Upper lobe of right lung (tissue), 1 donor: ENCODE data around the gene SYNGR3. TPM values are rescaled to one million over a fixed set of nuclear protein-coding genes. Genes with fewer than 3 reads are reported as not detected.

ENCODE experiments used
- ATAC-seq: fragments of 200-7000 bp; cut with Tn5 transposase; one replicate; pipeline ENCODE4 v1.9.1; 2020; ENCODE audit warnings: mild to moderate bottlenecking, moderate library complexity
- DNase-seq: peaks from one replicate; pipeline ENCODE4 v3.0.0-alpha.2; 2020
- H3K27ac ChIP-seq: fragments of 200-600 bp; one replicate; pipeline ENCODE4 v1.8.0; 2022
- H3K27me3 ChIP-seq: fragments of 200-600 bp; one replicate; pipeline ENCODE4 v1.8.0; 2022; ENCODE audit warnings: mild to moderate bottlenecking
- H3K36me3 ChIP-seq: fragments of 200-600 bp; one replicate; pipeline ENCODE4 v1.8.0; 2022
- H3K4me1 ChIP-seq: fragments of 200-600 bp; one replicate; pipeline ENCODE4 v1.8.0; 2022
- H3K4me3 ChIP-seq: fragments of 200-600 bp; one replicate; pipeline ENCODE4 v1.8.0; 2022; ENCODE audit warnings: mild to moderate bottlenecking
- H3K9me3 ChIP-seq: fragments of 200-600 bp; one replicate; pipeline ENCODE4 v1.8.0; 2022
- CTCF ChIP-seq: fragments of 200-600 bp; IDR thresholded peaks from one replicate; pipeline ENCODE4 v1.8.0; 2022; ENCODE audit warnings: antibody characterized with exemption
- intact Hi-C: fragments of 100-400 bp; cut with DNase I; formaldehyde crosslinking; loops from one replicate; pipeline ENCODE4 v1.11.0; 2022
- total RNA-seq: library from RNA; stranded (reverse); fragmentation: NEBNext Ultra II Directional; extraction: Animal tissue kit (Norgen Biotek cat#: 25700); gene quantifications from one replicate; pipeline ENCODE4 v1.2.1, GENCODE V29; 2021
- donor health status: DM: no; HTN: yes; CAD: no; lungs with severe emphysema.

The SYNGR3 gene
- total RNA-seq, 1 donor from 2014 or later: 0.61 TPM

- Histone ChIP-seq H3K4me1 (peaks cover 15% of the 10 kb centered on the region), H3K36me3 (peaks cover 33% of the 10 kb centered on the region), H3K4me3 (peak overlapping the region; percentile 39), H3K27ac (peak overlapping the region; percentile 65), H3K27me3 (peaks cover 42% of the 10 kb centered on the region), H3K9me3 (no peaks in the 10 kb centered on the region)
- DNase-seq (no peak), ATAC-seq (no peak)
- intact Hi-C loops: no loop called here
- TF ChIP-seq CTCF: no peak
Measured at GRCh38 chr16:1980030-1980769, 9.6 kb upstream of the SYNGR3 start.

- Histone ChIP-seq H3K9me3 (no peaks in the 10 kb centered on the region), H3K36me3 (peaks cover 33% of the 10 kb centered on the region), H3K27ac (no peak overlapping the region), H3K27me3 (peaks cover 42% of the 10 kb centered on the region), H3K4me1 (peaks cover 19% of the 10 kb centered on the region), H3K4me3 (no peak overlapping the region)
- no peak for TF ChIP-seq CTCF
- ATAC-seq (no peak), DNase-seq (no peak)
- intact Hi-C loops: no loop called here
Measured at GRCh38 chr16:1980770-1981087, 9.0 kb upstream of the SYNGR3 start.

- Histone ChIP-seq H3K4me1 (peaks cover 19% of the 10 kb centered on the region), H3K9me3 (no peaks in the 10 kb centered on the region), H3K36me3 (peaks cover 33% of the 10 kb centered on the region), H3K27me3 (peaks cover 42% of the 10 kb centered on the region), H3K4me3 (peak within 1 kb of the TSS; percentile 39), H3K27ac (no peak within 1 kb of the TSS)
- no peak for TF ChIP-seq CTCF
- no peak for DNase-seq
- intact Hi-C loops: no loop called here
- no peak for ATAC-seq
Measured at GRCh38 chr16:1981398-1981836, 8.4 kb upstream of the SYNGR3 start, which contains the start of gene NOXO1. NOXO1 (minus strand) TSS chr16:1981469; CDS start chr16:1981179, 290 bp downstream.

DNA sequence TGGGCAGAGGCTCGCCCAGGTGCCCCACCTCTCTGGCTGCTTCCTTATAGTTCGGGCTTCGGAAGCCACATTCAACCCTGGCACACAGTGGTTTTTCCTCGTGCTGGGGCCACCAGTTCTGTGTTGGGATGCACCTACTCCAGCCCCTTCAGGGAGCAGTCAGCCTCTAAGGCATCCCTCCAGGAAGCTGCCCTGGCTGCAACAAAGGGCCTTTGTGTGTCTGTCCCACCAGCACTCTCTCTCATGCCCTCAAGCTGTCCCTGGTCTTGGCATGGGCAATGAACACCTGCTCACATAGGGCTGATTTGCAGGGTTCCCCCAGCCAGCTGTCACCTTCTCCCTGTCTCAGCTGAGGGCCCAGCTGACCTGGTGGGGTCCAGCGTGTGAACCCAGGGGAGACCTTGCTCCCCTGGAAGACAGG is 7.7 kb upstream of the SYNGR3 start:
- H3K4me1 ChIP-seq: peaks cover 19% of the 10 kb centered on the region
- intact Hi-C loops: no loop called here
- no peak for TF ChIP-seq CTCF
- H3K36me3 ChIP-seq: peaks cover 32% of the 10 kb centered on the region
- H3K27ac ChIP-seq: no peak overlapping the region
- no peaks in the 10 kb centered on the region for H3K9me3 ChIP-seq
- no peak overlapping the region for H3K4me3 ChIP-seq
- DNase-seq (no peak), ATAC-seq (no peak)
- H3K27me3 ChIP-seq: peaks cover 42% of the 10 kb centered on the region

GRCh38 chr16:1982991-1983543 is 6.7 kb upstream of the SYNGR3 start:
- H3K9me3 ChIP-seq: no peaks in the 10 kb centered on the region
- H3K27ac ChIP-seq: peak overlapping the region; percentile 87
- no peak for TF ChIP-seq CTCF
- ATAC-seq (no peak), DNase-seq (no peak)
- H3K36me3 ChIP-seq: peaks cover 25% of the 10 kb centered on the region
- peaks cover 19% of the 10 kb centered on the region for H3K4me1 ChIP-seq
- intact Hi-C loops: no loop called here
- H3K27me3 ChIP-seq: peaks cover 39% of the 10 kb centered on the region
- peak overlapping the region; percentile 89 for H3K4me3 ChIP-seq
